Fibroblast of mammary gland (primary cell): Measurements from ENCODE around the gene HK3.

Experiments
- DNase-seq: peaks from one replicate; pipeline ENCODE4 v3.0.0-alpha.2; 2010; ENCODE audit warnings: low read depth
- H3K4me3 ChIP-seq: 2 replicates; pipeline ENCODE4 v1.5.1; 2011; ENCODE audit warnings: low read depth, mild to moderate bottlenecking, low read length, moderate library complexity; ENCODE audit not compliant: control insufficient read depth
- TF ChIP-seq, protein P1 (sequence below): conservative IDR thresholded peaks from 2 replicates; pipeline ENCODE4 v1.5.1; 2011; ENCODE audit warnings: low read depth, low read length, inconsistent platforms; ENCODE audit not compliant: control insufficient read depth, insufficient read depth

The HK3 gene

DNA sequence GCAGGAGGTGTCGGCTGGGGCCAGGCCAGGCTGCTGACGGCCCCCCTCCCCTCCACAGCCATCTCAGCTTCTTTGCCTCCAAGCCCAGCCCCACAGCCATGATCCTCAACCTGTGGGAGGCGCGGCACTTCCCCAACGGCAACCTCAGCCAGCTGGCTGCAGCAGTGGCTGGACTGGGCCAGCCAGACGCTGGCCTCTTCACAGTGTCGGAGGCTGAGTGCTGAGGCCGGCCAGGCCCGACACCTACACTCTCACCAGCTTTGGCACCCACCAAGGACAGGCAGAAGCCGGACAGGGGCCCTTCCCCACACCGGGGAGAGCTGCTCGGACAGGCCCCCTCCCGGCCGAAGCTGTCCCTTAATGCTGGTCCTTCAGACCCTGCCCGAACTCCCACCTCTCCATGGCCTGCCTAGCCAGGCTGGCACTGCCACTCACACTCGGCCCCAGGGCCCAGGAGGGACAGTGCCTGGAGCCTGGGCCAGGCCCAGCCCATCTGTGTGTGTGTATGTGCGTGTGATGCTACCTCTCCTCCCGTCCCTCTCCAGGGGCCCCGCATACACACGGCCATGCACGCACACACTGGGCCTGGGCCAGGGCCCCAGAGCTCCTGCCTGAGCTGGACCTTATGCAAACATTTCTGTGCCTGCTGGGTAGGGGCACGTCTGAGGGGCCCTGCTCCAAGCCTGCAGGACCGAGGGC is 19.3 kb downstream of the HK3 start:
- no peak for DNase-seq
- TF ChIP-seq, protein P1, sequence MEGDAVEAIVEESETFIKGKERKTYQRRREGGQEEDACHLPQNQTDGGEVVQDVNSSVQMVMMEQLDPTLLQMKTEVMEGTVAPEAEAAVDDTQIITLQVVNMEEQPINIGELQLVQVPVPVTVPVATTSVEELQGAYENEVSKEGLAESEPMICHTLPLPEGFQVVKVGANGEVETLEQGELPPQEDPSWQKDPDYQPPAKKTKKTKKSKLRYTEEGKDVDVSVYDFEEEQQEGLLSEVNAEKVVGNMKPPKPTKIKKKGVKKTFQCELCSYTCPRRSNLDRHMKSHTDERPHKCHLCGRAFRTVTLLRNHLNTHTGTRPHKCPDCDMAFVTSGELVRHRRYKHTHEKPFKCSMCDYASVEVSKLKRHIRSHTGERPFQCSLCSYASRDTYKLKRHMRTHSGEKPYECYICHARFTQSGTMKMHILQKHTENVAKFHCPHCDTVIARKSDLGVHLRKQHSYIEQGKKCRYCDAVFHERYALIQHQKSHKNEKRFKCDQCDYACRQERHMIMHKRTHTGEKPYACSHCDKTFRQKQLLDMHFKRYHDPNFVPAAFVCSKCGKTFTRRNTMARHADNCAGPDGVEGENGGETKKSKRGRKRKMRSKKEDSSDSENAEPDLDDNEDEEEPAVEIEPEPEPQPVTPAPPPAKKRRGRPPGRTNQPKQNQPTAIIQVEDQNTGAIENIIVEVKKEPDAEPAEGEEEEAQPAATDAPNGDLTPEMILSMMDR = no peak
- H3K4me3 ChIP-seq = no peak overlapping the region

DNA sequence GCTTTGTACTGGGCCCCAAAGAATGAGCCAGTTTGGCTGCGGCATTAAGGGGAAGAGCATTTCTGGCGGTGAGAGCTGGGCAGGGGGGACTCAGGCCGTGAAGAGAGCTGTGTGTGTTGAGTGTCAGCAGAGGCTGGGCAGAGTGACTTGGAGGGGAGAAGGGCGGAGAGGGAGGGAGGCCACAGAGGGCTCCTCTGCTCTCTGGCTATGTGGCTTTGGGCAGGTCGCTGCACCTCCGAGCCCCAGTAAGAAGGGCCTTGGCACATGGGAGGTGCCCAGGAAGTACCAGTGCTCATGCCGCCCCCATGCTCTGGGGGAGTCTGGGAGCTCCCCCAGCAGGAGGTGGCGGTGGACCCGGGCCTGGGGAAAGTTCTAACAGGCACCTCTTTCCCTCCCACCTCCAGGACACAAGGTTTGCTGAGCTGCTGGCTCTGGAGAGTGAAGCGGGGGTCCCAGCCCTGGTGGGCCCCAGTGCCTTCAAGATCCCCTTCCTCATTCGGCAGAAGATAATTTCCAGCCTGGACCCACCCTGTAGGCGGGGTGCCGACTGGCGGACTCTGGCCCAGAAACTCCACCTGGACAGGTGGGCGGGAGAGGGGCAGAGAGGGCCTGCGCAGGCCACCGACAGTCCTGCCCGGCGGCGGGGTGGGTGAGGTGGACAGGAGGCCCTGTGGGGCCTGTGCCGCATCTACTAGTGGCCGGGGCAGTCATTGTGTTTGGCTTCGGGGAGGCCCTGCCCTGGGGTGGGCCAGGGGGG is 20.1 kb downstream of the HK3 start:
- TF ChIP-seq, protein P1 = no peak

DNA sequence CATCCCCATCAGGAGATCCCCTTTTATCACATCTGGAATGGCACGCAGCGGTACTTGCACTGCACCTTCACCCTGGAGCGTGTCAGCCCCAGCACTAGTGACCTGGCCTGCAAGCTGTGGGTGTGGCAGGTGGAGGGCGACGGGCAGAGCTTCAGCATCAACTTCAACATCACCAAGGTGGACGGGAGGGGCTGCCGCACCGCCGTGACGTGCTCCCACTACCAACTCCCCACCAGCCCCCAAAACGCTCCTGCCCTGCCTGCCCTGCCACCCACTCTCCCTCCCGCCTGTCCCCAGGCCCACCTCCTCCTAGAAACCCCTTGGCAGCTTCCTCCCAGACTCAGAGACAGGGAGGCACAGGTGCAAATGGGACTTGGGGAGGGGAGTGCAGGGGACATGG is 20.7 kb downstream of the HK3 start:
- no peak for DNase-seq
- no peak overlapping the region for H3K4me3 ChIP-seq
- TF ChIP-seq, protein P1 = no peak

More for the DNA sequence above, 20.1 kb downstream of the HK3 start:
- no peak for DNase-seq
- H3K4me3 ChIP-seq = no peak overlapping the region

DNA sequence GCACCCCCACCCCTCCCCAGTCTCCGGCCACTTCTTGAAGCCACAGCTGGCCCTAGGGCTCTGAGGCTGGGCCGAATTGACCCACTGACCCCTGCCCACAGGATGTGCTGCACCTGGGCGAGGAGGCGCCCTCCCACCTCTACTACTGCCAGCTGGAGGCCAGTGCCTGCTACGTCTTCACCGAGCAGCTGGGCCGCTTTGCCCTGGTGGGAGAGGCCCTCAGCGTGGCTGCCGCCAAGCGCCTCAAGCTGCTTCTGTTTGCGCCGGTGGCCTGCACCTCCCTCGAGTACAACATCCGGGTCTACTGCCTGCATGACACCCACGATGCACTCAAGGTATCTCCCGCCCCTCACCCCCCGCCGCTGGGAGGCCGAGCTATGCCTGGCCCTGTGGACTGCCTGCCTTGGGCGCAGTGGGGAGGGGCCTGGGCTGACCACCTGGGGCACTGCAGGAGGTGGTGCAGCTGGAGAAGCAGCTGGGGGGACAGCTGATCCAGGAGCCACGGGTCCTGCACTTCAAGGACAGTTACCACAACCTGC is 21.3 kb downstream of the HK3 start:
- TF ChIP-seq, protein P1 = no peak
- no peak overlapping the region for H3K4me3 ChIP-seq
- no peak for DNase-seq

DNA sequence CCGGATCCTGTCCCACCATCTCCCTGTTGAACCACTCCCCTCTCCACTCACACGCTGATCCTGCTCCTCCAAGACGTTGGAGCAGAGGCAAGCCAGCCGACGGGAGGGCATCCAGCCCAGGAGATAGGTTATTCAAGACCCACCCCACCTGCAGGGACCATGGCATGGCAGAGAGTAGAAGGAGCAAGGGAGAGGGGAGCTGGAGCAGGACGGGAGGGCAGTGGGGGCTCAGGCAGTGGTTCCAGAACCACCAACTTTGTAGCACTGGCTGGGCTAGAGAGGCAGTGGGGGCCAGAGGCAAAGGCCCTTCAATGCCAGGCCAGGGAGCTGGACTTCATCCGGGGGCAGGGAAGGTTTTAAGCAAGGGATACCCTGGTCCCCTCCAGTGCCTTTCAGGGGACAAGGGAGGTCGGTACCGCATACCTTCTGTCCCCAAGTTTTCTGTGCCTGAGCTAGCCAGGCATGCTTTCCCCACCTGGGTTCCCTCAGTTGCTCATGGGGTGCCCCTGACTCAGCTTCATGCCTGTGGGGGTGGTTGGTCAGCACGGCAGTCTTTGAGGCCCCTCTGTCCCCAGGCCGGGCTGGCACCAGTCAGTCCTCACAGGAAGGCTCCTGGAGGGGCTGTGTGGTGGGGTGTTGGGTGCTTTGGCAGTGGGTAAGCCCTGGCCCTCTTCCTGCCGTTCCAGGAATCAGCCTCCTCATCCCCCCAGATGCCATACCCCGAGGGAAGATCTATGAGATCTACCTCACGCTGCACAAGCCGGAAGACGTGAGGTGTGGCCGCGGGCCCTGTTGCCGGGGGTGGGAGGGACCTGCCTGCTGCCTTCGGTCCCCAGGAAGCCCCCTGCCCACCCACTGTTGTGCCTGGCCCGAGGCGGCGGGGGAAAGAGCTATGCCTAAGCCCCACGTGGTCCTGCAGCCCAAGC is 22.4 kb downstream of the HK3 start:
- H3K4me3 ChIP-seq = no peak overlapping the region
- no peak for DNase-seq
- TF ChIP-seq, protein P1 = no peak
